Caco-2 (cell line): ENCODE measurements around the gene TSPAN31. TPM values are rescaled to one million over a fixed set of nuclear protein-coding genes. Genes with fewer than 3 reads are reported as not detected.
A peak's percentile ranks its signal among the peaks of the same experiment; 100 is the strongest.

Source experiments
- BruUV-seq: library from RNA; stranded (reverse); fragments of 400-500 nt; replicated peaks from 2 replicates; lab custom pipeline; 2021; lab: Mats Ljungman, UMichigan
- CTCF ChIA-PET: fragments of 300-600 bp; sonication (Branson Sonifier 250); formaldehyde crosslinking; loops from one replicate; lab custom pipeline; 2022; ENCODE audit warnings: antibody characterized with exemption; lab: Charles Lee
- POLR2A ChIA-PET: fragments of 300-600 bp; sonication (Branson Sonifier 250); formaldehyde crosslinking; loops from one replicate; lab custom pipeline; 2022; ENCODE audit warnings: antibody characterized with exemption; lab: Charles Lee
- DNase-seq, 2 experiments: peaks; one replicate each; pipeline versions ENCODE4 v3.0.0 to v3.0.0-alpha.2; 2020 to 2022
- H3K27me3 ChIP-seq: replicated peaks from 2 replicates; pipeline ENCODE4 v1.6.0; 2011; ENCODE audit warnings: low read length; ENCODE audit not compliant: control insufficient read depth, insufficient read depth
- H3K36me3 ChIP-seq: 2 replicates; pipeline ENCODE4 v1.5.1; 2011; ENCODE audit warnings: low read length; ENCODE audit not compliant: control insufficient read depth, insufficient read depth
- H3K4me1 ChIP-seq: fragments of 250-450 bp; sonication (Bioruptor Pico); 2 replicates; pipeline ENCODE4 v1.5.1; 2020; ENCODE audit warnings: mild to moderate bottlenecking
- H3K4me3 ChIP-seq: 2 replicates; pipeline ENCODE4 v1.5.1; 2011; ENCODE audit warnings: low read depth, mild to moderate bottlenecking, control low read depth, low read length
- H3K9me3 ChIP-seq: fragments of 250-450 bp; sonication (Bioruptor Pico); 2 replicates; pipeline ENCODE4 v1.5.1; 2020; ENCODE audit warnings: mild to moderate bottlenecking, moderate library complexity
- H3K27ac Mint-ChIP-seq: one replicate; pipeline ENCODE4 v1.8.0; 2022; ENCODE audit warnings: mixed read lengths; ENCODE audit not compliant: unreplicated experiment
- H3K27me3 Mint-ChIP-seq: one replicate; pipeline ENCODE4 v1.8.0; 2022; ENCODE audit warnings: mixed read lengths; ENCODE audit not compliant: insufficient read depth, unreplicated experiment
- H3K36me3 Mint-ChIP-seq: one replicate; pipeline ENCODE4 v1.8.0; 2022; ENCODE audit warnings: mild to moderate bottlenecking, mixed read lengths; ENCODE audit not compliant: insufficient read depth, unreplicated experiment
- H3K4me1 Mint-ChIP-seq: one replicate; pipeline ENCODE4 v1.8.0; 2022; ENCODE audit warnings: low read depth, mixed read lengths; ENCODE audit not compliant: unreplicated experiment
- H3K4me3 Mint-ChIP-seq: one replicate; pipeline ENCODE4 v1.8.0; 2022; ENCODE audit warnings: mild to moderate bottlenecking, moderate library complexity, mixed read lengths; ENCODE audit not compliant: unreplicated experiment
- H3K9me3 Mint-ChIP-seq: one replicate; pipeline ENCODE4 v1.8.0; 2022; ENCODE audit warnings: mixed read lengths; ENCODE audit not compliant: unreplicated experiment
- intact Hi-C: fragments of 100-400 bp; cut with micrococcal nuclease; formaldehyde crosslinking; loops from one replicate; pipeline ENCODE4 v1.10.0; 2022; ENCODE audit not compliant: unreplicated experiment
- total RNA-seq: library from RNA; stranded (reverse); gene quantifications from 2 replicates; pipeline ENCODE4 v1.2.3, GENCODE V29; 2022
- TF ChIP-seq, protein P1 (sequence below), 2 experiments: fragments of 200-600 bp in 1 of 2; IDR thresholded peaks; 1 replicate in 1 of 2; 2 replicates in 1 of 2; pipeline versions ENCODE4 v1.5.1 to v1.8.0; 2011 to 2022; ENCODE audit warnings: antibody characterized with exemption in 1 of 2, control low read depth in 1 of 2, inconsistent platforms in 1 of 2, low read depth in 1 of 2, low read length in 1 of 2, mild to moderate bottlenecking in 1 of 2, moderate library complexity in 1 of 2; ENCODE audit not compliant: insufficient read depth in 1 of 2, severe bottlenecking in 1 of 2, unreplicated experiment in 1 of 2

Gene TSPAN31
- total RNA-seq, 1 experiment from 2014 or later: 23.3 TPM

DNA sequence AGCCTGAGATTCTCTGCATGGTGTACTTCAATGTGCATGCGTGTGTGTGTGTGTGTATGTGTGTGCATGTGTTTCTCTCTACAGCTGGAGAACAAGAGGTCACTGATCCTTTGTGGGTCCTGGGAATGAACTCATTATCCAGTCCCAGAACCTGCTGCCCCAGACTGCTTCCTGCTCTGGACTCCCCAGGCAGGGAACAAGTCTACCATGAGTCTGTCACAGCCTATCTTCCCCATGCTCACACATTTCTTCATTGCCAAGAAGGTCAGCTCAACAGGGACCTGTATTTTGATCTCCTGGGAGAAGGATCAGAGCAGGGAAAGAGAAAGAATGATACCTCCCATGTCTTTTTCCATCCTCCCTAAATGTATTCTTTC lies 3.4 kb upstream of the TSPAN31 start:
- DNase-seq: no peak
- peaks cover 4% of the 10 kb centered on the region for H3K27me3 ChIP-seq
- no peaks in the 10 kb centered on the region for H3K9me3 ChIP-seq
- ChIA-PET POLR2A (no interaction called here), CTCF (interaction anchor here (0.8 to 1.4 kb wide), 2 partner anchors 15 to 158 kb away, joined by 3 to 4 read pairs; no protein-coding TSS in a partner anchor)
- TF ChIP-seq, protein P1, sequence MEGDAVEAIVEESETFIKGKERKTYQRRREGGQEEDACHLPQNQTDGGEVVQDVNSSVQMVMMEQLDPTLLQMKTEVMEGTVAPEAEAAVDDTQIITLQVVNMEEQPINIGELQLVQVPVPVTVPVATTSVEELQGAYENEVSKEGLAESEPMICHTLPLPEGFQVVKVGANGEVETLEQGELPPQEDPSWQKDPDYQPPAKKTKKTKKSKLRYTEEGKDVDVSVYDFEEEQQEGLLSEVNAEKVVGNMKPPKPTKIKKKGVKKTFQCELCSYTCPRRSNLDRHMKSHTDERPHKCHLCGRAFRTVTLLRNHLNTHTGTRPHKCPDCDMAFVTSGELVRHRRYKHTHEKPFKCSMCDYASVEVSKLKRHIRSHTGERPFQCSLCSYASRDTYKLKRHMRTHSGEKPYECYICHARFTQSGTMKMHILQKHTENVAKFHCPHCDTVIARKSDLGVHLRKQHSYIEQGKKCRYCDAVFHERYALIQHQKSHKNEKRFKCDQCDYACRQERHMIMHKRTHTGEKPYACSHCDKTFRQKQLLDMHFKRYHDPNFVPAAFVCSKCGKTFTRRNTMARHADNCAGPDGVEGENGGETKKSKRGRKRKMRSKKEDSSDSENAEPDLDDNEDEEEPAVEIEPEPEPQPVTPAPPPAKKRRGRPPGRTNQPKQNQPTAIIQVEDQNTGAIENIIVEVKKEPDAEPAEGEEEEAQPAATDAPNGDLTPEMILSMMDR (IDR thresholded peaks at IDR 0.05; ENCODE audit: insufficient read depth in 1 of 2, low read depth in 1 of 2, low read length in 1 of 2, severe bottlenecking in 1 of 2, unreplicated experiment in 1 of 2): no peak
- H3K4me1 ChIP-seq: peaks cover 21% of the 10 kb centered on the region
- H3K36me3 Mint-ChIP-seq: peaks cover 25% of the 10 kb centered on the region
- BruUV-seq: no TSS peak
- H3K36me3 ChIP-seq: no peaks in the 10 kb centered on the region
- no peaks in the 10 kb centered on the region for H3K9me3 Mint-ChIP-seq
- intact Hi-C loops: no loop called here
- H3K4me1 Mint-ChIP-seq: peaks cover 24% of the 10 kb centered on the region
- no peak overlapping the region for H3K27ac Mint-ChIP-seq
- H3K4me3 Mint-ChIP-seq: no peak overlapping the region
- H3K27me3 Mint-ChIP-seq: peaks cover 20% of the 10 kb centered on the region
- no peak overlapping the region for H3K4me3 ChIP-seq

DNA sequence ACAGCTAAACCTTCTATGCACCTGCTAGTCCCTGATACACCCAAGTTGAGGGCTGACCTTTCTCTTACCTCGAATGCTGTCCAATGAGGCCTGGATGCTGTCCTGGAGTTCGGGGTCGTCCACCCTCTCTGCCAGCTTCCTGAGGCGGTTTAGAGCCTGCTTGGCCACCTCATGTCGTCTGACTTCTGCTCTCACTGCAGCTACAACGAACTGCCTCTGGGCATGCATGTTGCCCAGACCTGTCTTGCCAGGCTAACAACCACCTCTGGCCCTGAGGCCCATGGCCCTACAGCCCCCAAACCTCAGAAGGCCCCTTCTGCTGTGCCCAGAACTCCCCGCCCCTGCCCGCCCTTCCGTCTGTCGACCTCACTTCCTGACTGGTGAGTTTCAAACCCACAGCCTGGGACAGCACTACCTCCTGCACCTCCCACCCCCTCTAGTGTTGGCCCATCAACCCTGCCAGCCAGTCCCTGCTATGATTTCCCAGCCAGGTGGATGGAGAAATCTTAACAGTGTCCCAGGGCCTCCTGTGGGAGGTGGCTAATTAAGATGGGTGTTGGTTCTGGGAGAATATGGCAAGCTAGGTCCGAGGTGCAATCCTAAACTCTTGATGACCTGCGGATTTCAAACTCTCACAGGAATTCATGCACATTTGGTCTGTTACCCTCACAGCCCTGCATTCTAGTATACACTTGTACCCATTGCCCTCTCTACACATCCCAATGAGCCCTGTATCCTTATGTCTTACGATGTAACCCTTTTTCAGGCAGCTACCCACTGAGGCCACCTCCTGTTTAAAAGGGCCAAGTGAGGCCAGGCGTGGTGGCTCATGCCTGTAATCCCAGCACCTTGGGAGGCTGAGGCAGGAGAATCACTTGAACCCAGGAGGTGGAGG lies 2.7 kb upstream of the TSPAN31 start:
- H3K27me3 Mint-ChIP-seq: peaks cover 14% of the 10 kb centered on the region

DNA sequence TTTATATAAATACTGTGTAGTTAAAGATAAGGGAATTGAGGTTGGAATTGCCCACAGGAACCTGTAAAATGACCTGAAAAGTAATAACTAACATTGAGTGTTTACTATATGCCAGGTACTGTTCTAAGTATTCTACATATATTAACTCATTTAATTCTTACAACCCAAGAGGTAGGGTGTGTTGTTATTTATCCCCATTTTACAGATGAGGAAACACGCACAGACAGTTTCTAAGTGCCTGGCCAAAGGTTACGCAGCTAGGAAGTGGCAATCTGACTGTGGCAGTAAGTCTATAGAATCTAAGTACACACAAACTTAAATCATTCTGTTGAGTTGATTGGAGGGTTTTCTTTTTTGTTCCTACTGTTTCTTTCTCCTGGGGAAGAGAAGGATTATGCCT lies 1.1 kb upstream of the TSPAN31 start:
- Mint-ChIP-seq H3K4me3 (peak overlapping the region; percentile 96), H3K27me3 (peaks cover 14% of the 10 kb centered on the region), H3K27ac (peak overlapping the region; percentile 98), H3K4me1 (peaks cover 19% of the 10 kb centered on the region), H3K9me3 (no peaks in the 10 kb centered on the region), H3K36me3 (peaks cover 49% of the 10 kb centered on the region)
- H3K27me3 ChIP-seq: no peaks in the 10 kb centered on the region
- ChIA-PET POLR2A (interaction anchor here (0.6 to 0.8 kb wide), 2 partner anchors 8 to 114 kb away, joined by 3 to 5 read pairs; no protein-coding TSS in a partner anchor), CTCF (interaction anchor here (1.5 kb wide), 2 partner anchors 16 to 18 kb away, joined by 9 to 10 read pairs; no protein-coding TSS in a partner anchor)
- TF ChIP-seq, protein P1 (IDR thresholded peaks at IDR 0.05; ENCODE audit: insufficient read depth in 1 of 2, low read depth in 1 of 2, low read length in 1 of 2, severe bottlenecking in 1 of 2, unreplicated experiment in 1 of 2): no peak
- intact Hi-C loops: no loop called here
- peak overlapping the region; percentile 64 for H3K4me3 ChIP-seq
- DNase-seq: no peak
- no peaks in the 10 kb centered on the region for H3K9me3 ChIP-seq
- BruUV-seq: no TSS peak
- no peaks in the 10 kb centered on the region; the same call in 1 of the 2 replicates for H3K36me3 ChIP-seq
- H3K4me1 ChIP-seq: peaks cover 10% of the 10 kb centered on the region

More for the DNA sequence above, 2.7 kb upstream of the TSPAN31 start:
- Mint-ChIP-seq H3K36me3 (peaks cover 32% of the 10 kb centered on the region), H3K9me3 (no peaks in the 10 kb centered on the region), H3K27ac (no peak overlapping the region), H3K4me3 (no peak overlapping the region), H3K4me1 (peaks cover 19% of the 10 kb centered on the region)
- Histone ChIP-seq H3K4me1 (peaks cover 14% of the 10 kb centered on the region), H3K27me3 (peaks cover 2% of the 10 kb centered on the region), H3K36me3 (no peaks in the 10 kb centered on the region), H3K4me3 (no peak overlapping the region), H3K9me3 (no peaks in the 10 kb centered on the region)
- no TSS peak for BruUV-seq
- POLR2A ChIA-PET: no interaction called here
- TF ChIP-seq, protein P1 (IDR thresholded peaks at IDR 0.05; ENCODE audit: insufficient read depth in 1 of 2, low read depth in 1 of 2, low read length in 1 of 2, severe bottlenecking in 1 of 2, unreplicated experiment in 1 of 2): peak in 1 of 2 experiments; percentile 26
- CTCF ChIA-PET: interaction anchor here (0.8 to 1.4 kb wide), 2 partner anchors 16 to 159 kb away, joined by 3 to 4 read pairs; no protein-coding TSS in a partner anchor
- intact Hi-C loops: no loop called here
- DNase-seq: peak in 1 of 2 experiments; percentile 33
